ENCODE data around the gene KLHL18. TPM values are rescaled to one million over a fixed set of nuclear protein-coding genes. Genes with fewer than 3 reads are reported as not detected.
"Not testable (repeated sequence)": the region's sequence is repeated elsewhere in the genome, so short reads cannot be mapped to it uniquely, and the experiment has no call there.

Gene KLHL18
- polyA plus RNA-seq, 1 donor = 15.8 TPM

DNA sequence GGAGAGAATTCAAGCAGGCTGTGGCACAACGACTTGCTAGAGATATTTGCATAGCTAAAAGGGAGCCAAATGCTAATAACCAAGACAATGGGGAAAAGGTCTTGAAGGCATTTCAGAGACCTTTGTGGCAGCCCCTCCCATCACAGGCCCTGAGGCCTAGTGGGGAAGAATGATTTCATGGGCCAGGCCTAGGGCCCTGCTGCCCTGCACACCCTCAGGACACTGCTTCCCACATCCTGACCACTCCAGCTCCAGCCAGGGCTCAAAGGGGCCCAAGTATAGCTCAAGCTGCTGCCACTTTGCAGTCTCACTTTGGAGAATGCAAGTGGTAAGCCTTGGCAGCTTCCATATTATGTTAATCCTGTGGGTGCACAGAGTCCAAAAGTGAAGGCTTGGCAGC lies 76.6 kb downstream of the KLHL18 start:
- no peak for DNase-seq (ENCODE audit: low read depth)

GRCh38 chr3:47360110-47360517 lies 77.4 kb downstream of the KLHL18 start:
- DNase-seq (ENCODE audit: low read depth) = not testable (repeated sequence)

- DNase-seq (ENCODE audit: low read depth) = no peak
Measured at GRCh38 chr3:47362701-47363100, 80.0 kb downstream of the KLHL18 start.

- DNase-seq (ENCODE audit: low read depth) = no peak
Measured at GRCh38 chr3:47365213-47366153, 82.7 kb downstream of the KLHL18 start.

- no peak for DNase-seq (ENCODE audit: low read depth)
Measured at GRCh38 chr3:47366833-47367232, 84.1 kb downstream of the KLHL18 start.

DNA sequence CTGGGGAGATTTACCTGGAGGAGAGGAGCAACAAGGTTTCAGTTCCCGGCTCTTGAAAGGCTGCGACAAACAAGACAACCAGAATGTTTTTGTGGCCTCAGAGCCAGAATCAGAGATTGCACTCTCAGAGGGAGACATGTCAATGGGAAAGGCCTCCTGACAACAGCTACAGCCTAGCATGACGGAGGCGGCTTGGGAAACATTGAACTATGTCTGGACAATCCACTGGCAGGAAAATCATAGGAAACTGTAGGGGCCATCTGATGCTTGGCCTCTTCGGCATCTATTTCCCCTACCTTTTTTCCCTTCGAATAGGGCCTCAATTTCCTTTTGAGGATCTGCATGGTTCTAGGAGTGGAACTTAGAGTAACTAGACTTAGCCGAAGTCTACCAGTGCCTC lies 84.9 kb downstream of the KLHL18 start:
- no peak for DNase-seq (ENCODE audit: low read depth)

DNA sequence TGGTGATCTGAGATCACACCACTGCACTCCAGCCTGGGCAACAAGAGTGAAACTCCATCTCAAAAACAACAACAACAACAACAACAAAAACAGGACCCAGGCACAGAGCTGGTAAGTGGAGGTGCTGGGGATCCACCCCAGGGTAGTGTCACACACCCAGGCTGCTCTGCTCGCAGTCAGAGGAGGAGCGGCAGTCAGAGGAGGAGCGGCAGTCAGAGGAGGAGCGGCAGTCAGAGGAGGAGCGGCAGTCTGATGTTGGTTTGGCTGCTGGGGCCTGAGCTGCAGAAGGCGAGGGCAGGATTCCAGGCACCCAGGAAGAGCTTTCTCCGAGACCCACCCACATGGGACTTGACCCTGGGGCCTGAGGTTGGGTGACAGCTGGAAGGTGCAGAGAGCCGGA lies 87.3 kb downstream of the KLHL18 start:
- not testable (repeated sequence) for DNase-seq (ENCODE audit: low read depth)

GRCh38 chr3:47370887-47371697 lies 88.3 kb downstream of the KLHL18 start:
- no peak for DNase-seq (ENCODE audit: low read depth)

DNA sequence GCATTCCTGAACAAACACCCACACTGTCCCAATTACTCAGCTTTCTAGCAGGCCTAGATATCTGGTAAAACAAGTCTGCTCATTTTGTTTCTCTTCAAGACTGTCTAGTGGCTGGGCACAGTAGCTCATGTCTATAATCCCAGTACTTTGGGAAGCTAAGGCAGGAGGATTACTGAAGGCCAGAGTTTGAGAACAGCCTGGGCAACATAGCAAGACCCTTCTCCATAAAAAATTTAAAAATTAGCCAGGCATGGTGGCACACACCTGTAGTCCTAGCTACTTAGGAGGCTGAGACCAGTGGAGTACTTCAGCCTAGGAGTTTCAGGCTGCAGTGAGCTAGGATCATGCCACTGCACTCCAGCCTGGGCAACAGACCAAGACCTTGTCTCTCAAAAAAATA lies 91.8 kb downstream of the KLHL18 start:
- no peak for DNase-seq (ENCODE audit: low read depth)

DNA sequence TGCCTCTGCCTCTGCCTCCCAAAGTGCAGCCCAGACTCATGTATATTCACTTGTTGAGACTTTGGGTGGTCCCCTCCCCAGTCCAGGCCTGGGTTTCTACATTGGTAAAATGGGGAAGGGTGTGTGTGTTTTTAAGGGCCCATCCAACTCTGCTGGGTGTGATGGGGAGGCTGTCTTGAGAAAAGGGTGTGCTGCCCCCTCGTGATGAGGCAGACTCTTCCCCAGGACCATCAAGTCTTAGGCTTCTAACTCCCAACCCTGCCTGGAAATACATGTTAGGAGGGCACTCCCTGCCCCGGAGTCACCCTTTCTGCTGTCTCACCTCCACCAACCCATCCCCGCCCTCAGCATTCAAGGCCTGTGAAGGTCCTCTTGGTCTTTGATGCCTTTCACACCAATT lies 93.6 kb downstream of the KLHL18 start:
- no peak for DNase-seq (ENCODE audit: low read depth)

- no peak for DNase-seq (ENCODE audit: low read depth)
Measured at GRCh38 chr3:47377186-47377585, 94.4 kb downstream of the KLHL18 start.

DNA sequence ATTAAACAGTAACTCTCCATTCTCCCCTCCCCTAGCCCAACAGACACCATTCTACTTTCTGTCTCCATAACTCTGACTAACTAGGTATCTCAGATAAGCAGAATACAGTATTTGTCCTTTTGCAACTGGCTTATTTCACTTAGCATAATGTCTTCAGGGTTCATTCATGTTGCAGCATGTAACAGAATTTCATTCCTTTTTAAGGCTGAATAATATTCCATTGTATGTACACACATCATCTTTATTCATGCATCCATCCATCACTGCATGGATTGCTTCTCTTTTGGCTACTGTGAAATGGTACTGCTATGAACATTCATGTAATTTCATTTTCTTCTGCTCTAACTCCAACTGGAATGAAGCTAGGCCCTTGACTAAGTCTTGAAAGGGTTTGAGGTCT lies 96.1 kb downstream of the KLHL18 start:
- no peak for DNase-seq (ENCODE audit: low read depth)

GRCh38 chr3:47379411-47379899 lies 96.7 kb downstream of the KLHL18 start:
- no peak for DNase-seq (ENCODE audit: low read depth)

DNA sequence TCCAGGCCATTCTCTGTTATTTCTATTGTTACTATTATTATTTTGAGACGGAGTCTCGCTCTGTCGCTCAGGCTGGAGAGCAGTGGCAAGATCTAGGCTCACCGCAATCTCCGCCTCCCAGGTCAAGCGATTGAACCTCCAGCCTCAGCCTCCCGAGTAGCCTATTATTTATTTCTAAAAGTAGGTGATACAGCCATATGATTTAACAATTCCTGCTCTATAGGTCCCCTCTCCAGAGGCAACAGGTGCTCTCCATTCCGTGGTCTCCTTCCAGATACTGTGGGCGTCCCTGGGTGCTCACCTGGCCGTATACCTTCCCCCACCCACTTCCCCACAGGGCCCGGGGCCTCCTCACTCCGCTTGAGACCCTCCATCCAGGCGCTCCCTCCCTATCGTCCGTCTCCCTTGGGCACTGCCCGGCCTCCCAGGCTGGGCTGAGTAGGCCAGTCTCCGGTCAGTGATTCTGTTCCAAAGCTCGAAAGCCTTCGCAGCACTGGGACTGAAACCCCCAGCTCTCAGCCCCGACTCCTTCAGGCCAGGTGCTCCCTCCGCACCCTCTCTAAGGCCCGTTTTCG lies 97.4 kb downstream of the KLHL18 start:
- no peak for DNase-seq (ENCODE audit: low read depth)

GRCh38 chr3:47380601-47381316 lies 98.0 kb downstream of the KLHL18 start, which contains the start of gene PTPN23:
PTPN23 (plus strand) TSS chr3:47381021; CDS start chr3:47381097, 76 bp downstream.
- peak; percentile 96 for DNase-seq (ENCODE audit: low read depth)

GRCh38 chr3:47381317-47382157 lies 98.8 kb downstream of the KLHL18 start:
- DNase-seq (ENCODE audit: low read depth) = peak; percentile 57

DNA sequence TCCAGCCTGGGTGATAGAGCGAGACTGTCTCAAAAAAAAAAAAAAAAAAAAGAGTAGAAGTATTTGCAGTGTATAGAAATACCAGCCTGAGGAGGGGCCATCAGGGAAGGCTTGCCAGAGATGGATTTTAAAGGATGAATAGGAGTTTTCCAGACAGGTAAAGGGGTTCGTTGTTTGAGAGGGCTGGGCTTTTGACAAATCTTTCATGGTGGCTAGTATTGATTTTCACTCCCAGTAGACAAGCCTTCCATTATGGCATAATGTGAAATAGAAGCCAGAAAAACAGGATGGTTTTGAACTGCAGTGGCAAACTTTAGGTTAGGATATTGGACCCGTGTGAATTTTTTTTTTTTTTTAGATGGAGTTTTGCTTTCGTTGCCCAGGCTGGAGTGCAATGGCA lies 101.7 kb downstream of the KLHL18 start:
- DNase-seq (ENCODE audit: low read depth) = no peak

DNA sequence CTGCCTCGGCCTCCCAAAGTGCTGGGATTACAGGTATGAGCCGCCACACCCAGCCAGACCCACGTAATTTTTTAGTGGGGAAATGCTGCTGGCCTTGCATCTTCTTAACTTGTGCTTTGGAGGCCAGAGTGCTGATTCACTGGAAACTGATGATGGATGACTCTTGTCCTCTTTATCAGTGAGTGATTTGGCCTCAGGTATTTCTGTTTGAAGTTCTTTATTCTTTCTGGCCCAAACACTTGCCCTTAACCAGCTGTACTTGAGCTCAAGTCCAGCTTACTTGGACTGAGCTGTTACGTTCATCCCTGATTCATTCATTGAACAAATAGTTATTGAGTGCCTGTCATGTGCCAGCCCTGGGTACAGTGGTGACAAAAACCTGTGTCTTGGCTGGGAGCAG lies 102.3 kb downstream of the KLHL18 start:
- no peak for DNase-seq (ENCODE audit: low read depth)

- no peak for DNase-seq (ENCODE audit: low read depth)
Measured at GRCh38 chr3:47385796-47386195, 103.1 kb downstream of the KLHL18 start.

DNA sequence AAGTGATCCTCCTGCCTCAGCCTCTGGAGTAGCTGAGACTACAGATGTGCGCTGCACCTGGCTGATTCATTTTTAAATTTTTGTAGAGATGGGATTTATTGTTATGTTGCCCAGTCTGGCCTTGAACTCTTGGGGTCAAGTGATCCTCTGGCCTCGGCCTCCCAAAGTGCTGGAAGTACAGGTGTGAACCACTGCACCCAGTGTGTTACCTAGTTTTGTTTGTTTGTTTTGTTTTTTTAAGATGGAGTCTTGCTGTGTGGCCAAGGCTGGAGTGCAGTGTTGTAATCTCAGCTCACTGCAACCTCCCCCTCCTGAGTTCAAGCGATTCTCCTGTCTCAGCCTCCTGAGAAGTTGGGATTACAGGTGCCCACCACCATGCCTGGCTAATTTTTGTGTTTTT lies 110.2 kb downstream of the KLHL18 start:
- no peak for DNase-seq (ENCODE audit: low read depth)

Measured in forelimb muscle (tissue), 1 donor.